GM19438 (cell line): ENCODE data around the gene ATP2B2.

Experiments
- ATAC-seq: cut with Tn5 transposase; IDR thresholded peaks from one replicate; pipeline ENCODE4 v1.9.1; 2021; ENCODE audit warnings: low read depth; ENCODE audit not compliant: unreplicated experiment

Gene ATP2B2

DNA sequence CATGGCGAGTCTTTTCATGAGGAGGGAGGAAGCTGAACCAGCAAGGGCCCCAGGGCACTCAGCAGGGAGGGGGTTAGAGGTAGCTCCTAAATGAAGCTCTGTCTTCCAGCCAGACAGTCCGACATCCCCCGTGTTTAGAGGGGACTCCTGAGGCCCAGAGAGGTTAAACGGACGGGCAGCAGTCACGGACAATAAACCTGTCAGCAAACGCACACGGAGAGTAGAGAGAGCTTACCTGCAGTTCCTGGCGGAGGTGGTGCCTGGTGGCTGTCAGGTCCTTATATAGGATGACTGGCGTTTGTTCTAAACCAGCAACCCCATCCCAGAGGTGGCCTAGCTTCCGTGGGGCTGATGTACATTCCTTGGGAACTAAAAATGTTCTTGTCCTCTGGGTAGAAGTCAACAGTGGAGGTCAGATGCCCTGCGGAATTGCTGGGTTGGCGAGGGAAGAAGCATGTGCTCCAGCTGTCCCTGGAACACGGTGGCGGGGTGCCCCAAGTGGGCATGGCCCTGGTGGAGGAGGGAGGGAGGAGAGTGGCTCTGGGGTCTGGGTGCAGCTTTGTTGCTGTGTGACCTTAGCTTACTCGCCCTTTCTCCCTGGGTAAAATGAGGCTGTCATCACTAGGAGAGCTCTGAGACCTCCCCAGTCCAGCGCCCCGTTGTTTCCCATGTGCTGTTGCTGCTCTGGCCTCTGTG lies 214.8 kb downstream of the ATP2B2 start:
- ATAC-seq: no peak

DNA sequence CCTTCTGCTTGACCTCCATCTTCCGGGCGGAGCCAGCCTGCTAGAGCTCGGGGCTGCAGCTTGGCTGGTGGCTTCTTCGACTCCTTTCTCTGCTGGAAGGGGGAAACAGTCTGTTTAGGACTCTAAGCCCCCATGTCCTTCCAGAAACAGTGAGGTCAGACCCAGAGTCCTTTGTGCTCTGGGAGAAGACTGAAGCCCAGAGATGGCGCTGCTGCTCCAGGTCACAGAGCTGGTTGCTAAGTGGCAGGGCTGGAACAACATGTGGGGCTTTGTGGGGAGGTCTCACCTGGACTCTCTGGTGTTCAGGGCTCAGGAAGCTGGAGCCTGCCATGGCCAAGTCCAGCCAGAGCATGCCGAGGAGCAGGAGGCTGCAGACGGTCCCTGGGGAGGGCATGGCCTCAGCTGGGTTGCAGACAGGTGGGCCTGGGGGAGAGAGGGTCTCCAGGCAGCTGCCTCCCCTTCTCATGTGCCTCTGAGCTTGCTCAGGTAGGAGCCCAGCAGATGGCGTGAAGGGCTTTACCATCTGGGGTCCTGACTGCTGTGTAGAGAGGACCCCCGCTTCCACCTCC lies 215.5 kb downstream of the ATP2B2 start:
- no peak for ATAC-seq

DNA sequence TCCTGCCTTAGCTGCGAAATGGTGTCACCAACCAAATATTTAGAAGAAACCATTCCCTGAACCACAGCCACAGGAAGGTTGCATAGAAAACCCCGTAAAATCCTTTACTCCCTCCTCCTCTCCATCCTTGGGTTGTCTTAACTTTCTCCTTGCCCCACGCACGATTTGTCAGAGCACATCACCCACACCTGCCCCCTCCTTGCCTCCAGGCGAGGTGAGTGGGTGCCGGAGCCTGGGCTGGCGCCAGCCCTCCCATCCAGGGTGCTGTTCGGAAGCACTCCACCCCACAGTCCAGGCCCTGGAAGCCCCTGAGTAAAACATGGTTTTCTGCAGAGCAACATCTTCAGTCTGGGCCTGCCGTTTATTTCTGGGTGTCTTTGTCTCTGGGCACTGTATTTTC lies 216.3 kb downstream of the ATP2B2 start:
- ATAC-seq: no peak

GRCh38 chr3:10288575-10288960 lies 216.8 kb downstream of the ATP2B2 start:
- no peak for ATAC-seq

DNA sequence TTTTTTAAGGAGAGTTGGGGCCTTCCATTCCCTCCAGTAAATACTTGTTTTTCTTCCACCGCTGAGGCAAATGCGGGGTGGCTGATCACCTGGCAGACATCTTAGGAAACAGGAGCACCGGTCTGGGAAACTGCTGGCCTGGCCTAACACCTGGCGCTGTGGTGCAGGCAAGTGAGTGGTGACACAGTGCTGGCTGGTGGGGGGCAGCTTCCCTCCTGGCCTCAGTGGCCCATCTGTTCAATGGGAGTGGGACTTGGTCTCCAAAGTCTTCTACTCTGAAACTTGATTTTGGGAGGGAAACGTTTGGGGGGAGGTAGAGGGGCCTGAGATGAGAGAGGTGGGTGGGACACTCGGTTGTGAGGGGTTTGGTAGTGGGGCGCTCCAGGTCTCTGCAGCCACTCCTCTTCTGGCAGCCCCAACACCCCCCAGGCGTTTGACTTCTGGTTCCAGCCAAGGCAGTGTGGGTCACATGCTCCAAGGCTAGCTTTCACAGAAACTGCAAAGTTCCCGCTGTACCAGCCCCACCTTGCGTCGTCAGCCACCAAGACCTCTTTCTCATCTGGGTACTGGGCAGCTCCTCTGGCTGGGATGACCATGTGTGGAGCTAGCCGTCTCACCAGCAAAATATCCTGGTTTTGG lies 217.3 kb downstream of the ATP2B2 start:
- no peak for ATAC-seq

- no peak for ATAC-seq
Measured at GRCh38 chr3:10286596-10287295, 218.6 kb downstream of the ATP2B2 start.

DNA sequence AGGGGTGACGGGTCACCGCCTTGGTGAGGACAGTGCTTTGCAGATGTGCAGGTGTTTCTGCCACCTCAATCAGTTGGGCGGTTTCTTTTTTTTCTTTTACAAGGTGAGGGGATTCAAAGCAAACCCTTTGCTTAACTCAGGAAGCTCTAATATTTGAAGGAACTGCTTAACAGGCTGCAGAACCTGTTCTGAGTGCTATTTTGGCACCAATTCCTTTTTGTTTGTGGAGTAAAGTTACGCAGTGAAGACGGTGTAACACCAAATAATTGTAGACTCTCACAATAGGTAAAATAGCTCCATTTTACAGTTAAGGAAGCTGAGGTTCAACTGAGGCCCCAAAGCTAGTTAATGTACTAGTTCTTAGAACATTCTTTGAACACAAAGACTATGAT lies 219.3 kb downstream of the ATP2B2 start:
- no peak for ATAC-seq

DNA sequence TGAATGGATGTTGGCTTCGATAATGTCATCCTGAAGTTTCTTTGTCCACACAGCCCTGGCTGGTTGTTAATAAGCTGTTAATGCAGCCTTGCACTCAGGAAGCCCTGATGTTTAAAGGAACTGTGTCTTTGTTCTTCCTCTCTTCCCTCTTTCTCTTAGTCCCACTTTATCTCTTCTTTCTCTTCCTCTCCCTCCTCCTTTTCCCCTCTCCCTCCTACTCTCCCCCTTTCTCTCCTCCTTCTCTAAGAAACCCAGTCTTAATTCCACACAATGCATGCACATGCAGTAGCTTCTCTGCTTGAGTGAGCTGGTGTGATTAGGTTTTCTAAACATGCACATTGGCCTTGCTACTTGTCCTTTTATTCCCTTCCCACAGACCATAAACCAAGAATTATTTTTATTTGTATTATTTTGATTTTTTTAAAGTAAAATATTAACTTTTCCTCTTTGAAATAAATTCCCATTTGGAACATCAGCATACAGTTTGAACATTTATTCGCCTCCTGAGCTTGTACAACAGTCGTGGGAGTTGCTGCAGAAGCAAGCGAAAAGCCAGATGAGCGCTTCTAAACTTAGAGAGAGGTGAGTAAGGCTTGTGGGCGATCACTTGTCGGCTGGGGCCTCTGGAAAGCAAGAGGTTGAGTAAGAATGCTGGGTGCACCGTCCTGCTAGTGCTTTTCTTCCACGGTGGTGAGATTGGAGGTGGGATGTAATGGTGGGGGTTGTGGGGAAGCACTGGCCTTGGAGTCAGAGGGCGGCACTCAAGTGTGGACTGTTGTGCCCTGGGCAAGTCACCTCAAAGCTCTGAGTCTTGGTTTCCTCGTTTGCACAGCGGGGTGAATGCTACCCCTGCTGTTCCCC lies 219.9 kb downstream of the ATP2B2 start:
- no peak for ATAC-seq

DNA sequence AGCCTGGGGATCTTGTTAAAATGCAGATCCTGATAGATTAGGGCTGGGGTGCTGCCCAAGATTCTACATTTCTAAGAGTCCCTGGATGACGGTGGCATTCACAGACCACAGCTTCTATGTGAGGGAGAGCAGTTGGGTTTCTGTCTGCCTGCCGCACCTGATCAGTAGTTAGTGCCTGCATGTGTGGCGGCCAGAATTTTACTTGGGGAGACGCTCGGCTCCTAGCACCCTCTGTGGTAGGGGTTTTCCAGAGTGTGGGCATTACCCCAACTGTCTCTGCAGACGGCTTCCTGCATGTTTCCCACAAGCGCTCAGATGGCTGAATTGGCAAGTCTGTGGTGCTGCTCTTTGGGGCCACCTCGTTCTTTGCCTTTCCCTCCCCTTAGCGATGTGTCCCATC lies 220.9 kb downstream of the ATP2B2 start:
- no peak for ATAC-seq

DNA sequence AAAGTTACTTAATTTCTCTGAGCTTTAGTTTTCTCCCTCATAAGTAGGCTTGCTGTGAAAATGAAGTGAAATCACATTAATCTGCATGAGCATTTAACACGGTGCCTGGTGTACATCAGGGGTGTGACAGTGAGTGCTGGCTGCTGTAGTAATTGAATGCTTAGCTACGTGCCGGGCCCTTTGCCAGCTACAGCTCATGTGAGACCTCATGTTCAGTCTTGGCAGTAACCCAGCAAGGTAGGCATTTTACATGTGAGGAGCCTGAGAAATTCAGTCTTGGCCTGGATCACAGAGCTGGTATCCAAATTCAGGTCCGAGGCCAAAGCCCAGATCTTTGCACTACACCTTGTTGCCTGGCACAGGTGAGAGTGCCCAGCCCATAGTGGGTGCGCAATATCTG lies 221.7 kb downstream of the ATP2B2 start:
- ATAC-seq: no peak

GRCh38 chr3:10281951-10282350 lies 223.4 kb downstream of the ATP2B2 start:
- ATAC-seq: no peak

- no peak for ATAC-seq
Measured at GRCh38 chr3:10280571-10280970, 224.8 kb downstream of the ATP2B2 start.

GRCh38 chr3:10280177-10280529 lies 225.2 kb downstream of the ATP2B2 start:
- ATAC-seq: no peak

GRCh38 chr3:10279384-10280176 lies 225.8 kb downstream of the ATP2B2 start:
- ATAC-seq: no peak

- ATAC-seq: no peak
Measured at GRCh38 chr3:10278501-10278900, 226.9 kb downstream of the ATP2B2 start.

- ATAC-seq: no peak
Measured at GRCh38 chr3:10277115-10277625, 228.2 kb downstream of the ATP2B2 start.

DNA sequence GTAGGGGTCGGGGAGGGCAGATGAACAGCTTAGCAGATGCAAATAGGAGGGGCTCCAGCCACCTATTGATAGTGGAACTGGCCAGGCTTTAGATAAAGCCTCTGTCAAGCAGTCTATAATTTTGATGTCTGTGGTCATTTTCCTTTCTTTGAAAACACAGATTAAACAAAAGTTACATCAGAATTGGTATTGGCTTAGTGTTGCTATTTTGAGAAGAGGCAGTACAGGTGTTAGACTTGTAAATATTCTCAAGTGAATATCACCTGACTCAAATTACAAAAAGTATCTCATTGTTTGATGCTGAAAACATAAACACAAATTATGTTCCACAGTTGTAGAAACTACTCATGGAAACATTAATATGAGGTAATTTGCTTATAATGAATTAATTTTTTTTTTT lies 230.8 kb downstream of the ATP2B2 start:
- ATAC-seq: no peak
